PC-9 (cell line): ENCODE results near the gene CDYL2. TPM values are rescaled to one million over a fixed set of nuclear protein-coding genes. Genes with fewer than 3 reads are reported as not detected.

Experiments
- BruUV-seq: library from RNA; stranded (reverse); fragments of 400-500 nt; replicated peaks from 2 replicates; lab custom pipeline; 2021; lab: Mats Ljungman, UMichigan
- CTCF ChIA-PET: fragments of 300-600 bp; sonication (Branson Sonifier 250); formaldehyde crosslinking; loops from one replicate; lab custom pipeline; 2022; ENCODE audit warnings: antibody characterized with exemption; lab: Charles Lee
- POLR2A ChIA-PET: fragments of 300-600 bp; sonication (Branson Sonifier 250); formaldehyde crosslinking; loops from one replicate; lab custom pipeline; 2022; ENCODE audit warnings: antibody characterized with exemption; ENCODE audit not compliant: unreplicated experiment; lab: Charles Lee
- DNase-seq, 2 experiments: peaks; one replicate each; pipeline versions ENCODE4 v3.0.0 to v3.0.0-alpha.2; 2015 to 2022; ENCODE audit warnings: mixed read lengths in 1 of 2
- H2AFZ ChIP-seq: fragments of 200-600 bp; sonication (generic); 2 replicates; pipeline ENCODE4 v1.8.1; 2017; ENCODE audit warnings: antibody characterized with exemption
- H3F3A ChIP-seq: fragments of 200-600 bp; sonication (generic); 2 replicates; pipeline ENCODE4 v1.8.1; 2017; ENCODE audit warnings: antibody characterized with exemption, mild to moderate bottlenecking, low read depth; ENCODE audit not compliant: insufficient read depth
- H3K27ac ChIP-seq: fragments of 200-600 bp; sonication (generic); 2 replicates; pipeline ENCODE4 v1.6.1; 2016; ENCODE audit warnings: mixed run types
- H3K27me3 ChIP-seq: fragments of 200-600 bp; sonication (generic); 2 replicates; pipeline ENCODE4 v1.6.1; 2016; ENCODE audit warnings: low read depth, mixed run types; ENCODE audit not compliant: insufficient read depth
- H3K36me3 ChIP-seq: fragments of 200-600 bp; sonication (generic); 2 replicates; pipeline ENCODE4 v1.6.1; 2016; ENCODE audit warnings: low read depth, mixed run types
- H3K4me1 ChIP-seq: fragments of 200-600 bp; sonication (generic); replicated peaks from 2 replicates; pipeline ENCODE4 v1.6.1; 2016; ENCODE audit warnings: mixed run types; ENCODE audit not compliant: insufficient read depth
- H3K4me2 ChIP-seq: fragments of 200-600 bp; sonication (generic); 2 replicates; pipeline ENCODE4 v1.6.1; 2017; ENCODE audit warnings: mixed run types
- H3K4me3 ChIP-seq: fragments of 200-600 bp; sonication (generic); 2 replicates; pipeline ENCODE4 v1.6.1; 2016; ENCODE audit warnings: mixed run types
- H3K79me2 ChIP-seq: fragments of 200-600 bp; sonication (generic); 2 replicates; pipeline ENCODE4 v1.6.1; 2017; ENCODE audit warnings: low read depth, mixed run types
- H3K9me2 ChIP-seq: fragments of 200-600 bp; sonication (generic); 2 replicates; pipeline ENCODE4 v1.8.1; 2017; ENCODE audit warnings: mild to moderate bottlenecking; ENCODE audit not compliant: insufficient read depth
- H3K9me3 ChIP-seq: fragments of 200-600 bp; sonication (generic); 2 replicates; pipeline ENCODE4 v1.8.1; 2016; ENCODE audit warnings: low read depth; ENCODE audit not compliant: insufficient read depth
- H4K20me1 ChIP-seq: fragments of 200-600 bp; sonication (generic); 2 replicates; pipeline ENCODE4 v1.8.1; 2017; ENCODE audit not compliant: insufficient read depth
- EZH2 ChIP-seq: fragments of 200-600 bp; sonication (generic); IDR thresholded peaks from 2 replicates; pipeline ENCODE4 v1.8.0; 2017; ENCODE audit warnings: antibody characterized with exemption, low read depth
- intact Hi-C: fragments of 100-400 bp; cut with micrococcal nuclease; formaldehyde crosslinking; loops from one replicate; pipeline ENCODE4 v1.10.0; 2022; ENCODE audit not compliant: unreplicated experiment
- total RNA-seq: library from RNA; stranded (reverse); gene quantifications from 2 replicates; pipeline ENCODE4 v1.2.3, GENCODE V29; 2021
- TF ChIP-seq, protein P1 (sequence below): fragments of 200-600 bp; sonication (generic); conservative IDR thresholded peaks from 2 replicates; pipeline ENCODE4 v1.6.1; 2017; ENCODE audit warnings: mixed run types, antibody characterized with exemption, mild to moderate bottlenecking, moderate library complexity

The CDYL2 gene
- total RNA-seq, 1 experiment from 2014 or later, result 3.3 TPM

DNA sequence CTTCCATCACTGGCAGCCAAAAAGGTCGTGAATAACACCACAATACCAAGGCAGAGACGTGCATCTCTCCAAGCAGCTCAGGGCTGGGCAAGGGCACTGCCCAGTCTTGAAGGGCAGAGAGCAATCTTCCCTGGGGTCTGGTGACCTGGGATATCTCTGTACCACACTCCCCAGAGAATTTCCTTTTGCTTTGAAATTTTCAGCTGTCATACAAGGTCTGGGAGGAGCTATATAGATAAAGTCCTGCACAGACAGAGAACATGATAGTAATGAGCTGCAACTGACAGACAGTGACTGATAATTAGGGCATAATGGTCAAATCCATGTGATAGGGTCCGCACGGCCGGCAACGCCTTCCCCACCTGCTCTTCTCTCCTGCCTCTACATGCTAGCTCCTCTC is 195.5 kb downstream of the CDYL2 start:
- TF ChIP-seq, protein P1, sequence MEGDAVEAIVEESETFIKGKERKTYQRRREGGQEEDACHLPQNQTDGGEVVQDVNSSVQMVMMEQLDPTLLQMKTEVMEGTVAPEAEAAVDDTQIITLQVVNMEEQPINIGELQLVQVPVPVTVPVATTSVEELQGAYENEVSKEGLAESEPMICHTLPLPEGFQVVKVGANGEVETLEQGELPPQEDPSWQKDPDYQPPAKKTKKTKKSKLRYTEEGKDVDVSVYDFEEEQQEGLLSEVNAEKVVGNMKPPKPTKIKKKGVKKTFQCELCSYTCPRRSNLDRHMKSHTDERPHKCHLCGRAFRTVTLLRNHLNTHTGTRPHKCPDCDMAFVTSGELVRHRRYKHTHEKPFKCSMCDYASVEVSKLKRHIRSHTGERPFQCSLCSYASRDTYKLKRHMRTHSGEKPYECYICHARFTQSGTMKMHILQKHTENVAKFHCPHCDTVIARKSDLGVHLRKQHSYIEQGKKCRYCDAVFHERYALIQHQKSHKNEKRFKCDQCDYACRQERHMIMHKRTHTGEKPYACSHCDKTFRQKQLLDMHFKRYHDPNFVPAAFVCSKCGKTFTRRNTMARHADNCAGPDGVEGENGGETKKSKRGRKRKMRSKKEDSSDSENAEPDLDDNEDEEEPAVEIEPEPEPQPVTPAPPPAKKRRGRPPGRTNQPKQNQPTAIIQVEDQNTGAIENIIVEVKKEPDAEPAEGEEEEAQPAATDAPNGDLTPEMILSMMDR, result no peak
- TF ChIP-seq EZH2, result no peak
- Histone ChIP-seq H4K20me1 (no peaks in the 10 kb centered on the region), H3K36me3 (no peaks in the 10 kb centered on the region), H3K9me3 (no peaks in the 10 kb centered on the region), H3K9me2 (no peaks in the 10 kb centered on the region), H3K79me2 (no peaks in the 10 kb centered on the region), H3K4me1 (no peaks in the 10 kb centered on the region), H3K4me2 (no peak overlapping the region), H2AFZ (no peak overlapping the region), H3K27ac (no peak overlapping the region), H3F3A (no peaks in the 10 kb centered on the region), H3K27me3 (peaks cover 43% of the 10 kb centered on the region), H3K4me3 (no peak overlapping the region)
- BruUV-seq, result no TSS peak
- POLR2A ChIA-PET, result no interaction called here
- DNase-seq, result no peak
- CTCF ChIA-PET, result no interaction called here
- intact Hi-C loops, result no loop called here

DNA sequence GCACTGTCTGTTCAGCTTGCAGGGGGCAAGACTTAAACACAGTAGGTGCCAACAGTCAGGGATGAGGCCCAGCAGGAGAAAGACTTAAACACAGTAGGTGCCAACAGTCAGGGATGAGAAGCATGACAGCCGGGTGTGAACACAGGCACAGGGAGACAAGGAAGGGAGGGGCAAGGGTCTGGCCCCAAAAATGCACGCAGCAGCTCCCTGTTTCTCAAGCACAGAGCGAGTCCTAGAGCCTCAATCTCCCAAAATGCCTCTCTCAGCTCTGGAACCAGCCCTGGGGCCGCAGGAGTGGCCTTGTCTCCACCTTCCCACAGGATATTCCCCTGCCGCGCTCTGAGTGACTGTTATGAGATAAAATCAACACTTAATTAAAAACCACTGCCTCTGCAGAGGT is 197.2 kb downstream of the CDYL2 start:
- Histone ChIP-seq H4K20me1 (no peaks in the 10 kb centered on the region), H3K4me1 (no peaks in the 10 kb centered on the region), H3K36me3 (no peaks in the 10 kb centered on the region), H2AFZ (no peak overlapping the region), H3K9me3 (no peaks in the 10 kb centered on the region), H3K4me3 (no peak overlapping the region), H3K27ac (no peak overlapping the region), H3F3A (no peaks in the 10 kb centered on the region), H3K79me2 (no peaks in the 10 kb centered on the region), H3K4me2 (no peak overlapping the region), H3K27me3 (peaks cover 48% of the 10 kb centered on the region), H3K9me2 (no peaks in the 10 kb centered on the region)
- no TSS peak for BruUV-seq
- ChIA-PET POLR2A (no interaction called here), CTCF (no interaction called here)
- TF ChIP-seq EZH2, result no peak
- TF ChIP-seq, protein P1, result no peak
- no peak for DNase-seq
- intact Hi-C loops, result no loop called here

DNA sequence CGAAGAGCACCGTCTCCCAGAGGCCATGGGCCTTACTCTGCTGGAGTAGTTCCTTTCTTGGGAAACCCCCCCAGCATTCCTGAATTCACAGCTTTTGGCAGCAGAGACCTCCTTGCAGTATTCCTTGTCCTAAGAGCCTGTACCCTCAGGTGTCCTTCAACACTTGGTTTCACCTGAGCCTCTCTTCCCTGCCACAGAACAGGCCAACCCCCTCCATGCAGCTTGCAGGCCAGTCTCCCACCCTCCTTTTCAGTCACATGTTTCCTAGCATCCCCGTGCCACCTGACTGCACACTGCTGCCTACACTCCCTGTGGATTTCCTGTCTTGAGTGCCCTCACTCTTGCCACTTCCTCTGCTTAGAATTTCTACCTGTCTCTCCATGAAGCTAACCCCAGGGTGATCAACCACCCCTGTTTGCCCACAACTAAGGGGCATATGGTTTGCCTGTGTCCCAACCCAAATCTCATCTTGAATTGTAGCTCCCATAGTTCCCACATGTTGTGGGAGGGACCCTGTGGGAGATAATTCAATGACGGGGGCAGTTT is 198.1 kb downstream of the CDYL2 start:
- no peaks in the 10 kb centered on the region for H3K9me2 ChIP-seq
- no TSS peak for BruUV-seq
- no peaks in the 10 kb centered on the region for H3K4me1 ChIP-seq
- H3K27ac ChIP-seq, result no peak overlapping the region
- no peaks in the 10 kb centered on the region for H3K9me3 ChIP-seq
- ChIA-PET POLR2A (no interaction called here), CTCF (no interaction called here)
- no peaks in the 10 kb centered on the region for H3K79me2 ChIP-seq
- intact Hi-C loops, result no loop called here
- H3K27me3 ChIP-seq, result peaks cover 49% of the 10 kb centered on the region
- no peak overlapping the region for H2AFZ ChIP-seq
- H3K4me2 ChIP-seq, result no peak overlapping the region
- H4K20me1 ChIP-seq, result no peaks in the 10 kb centered on the region
- H3F3A ChIP-seq, result no peaks in the 10 kb centered on the region
- no peak overlapping the region for H3K4me3 ChIP-seq
- TF ChIP-seq EZH2, result no peak
- TF ChIP-seq, protein P1, result no peak
- no peak for DNase-seq
- no peaks in the 10 kb centered on the region for H3K36me3 ChIP-seq
